Astrocyte (in vitro differentiated cells and primary cell): ENCODE results near the gene MECP2.

Experiments used
- CTCF ChIP-seq: IDR thresholded peaks from 2 replicates; pipeline ENCODE4 v1.5.1; 2011; ENCODE audit warnings: low read depth, mild to moderate bottlenecking, inconsistent platforms, low read length, moderate library complexity; ENCODE audit not compliant: insufficient read depth
- EZH2 ChIP-seq: IDR thresholded peaks from 2 replicates; pipeline ENCODE4 v1.6.1; 2012; ENCODE audit warnings: mild to moderate bottlenecking, low read length, inconsistent platforms; ENCODE audit not compliant: insufficient read depth

- TF ChIP-seq CTCF, result no peak
- no peak for TF ChIP-seq EZH2
Measured at GRCh38 chrX:154043003-154043763, 54.3 kb downstream of the MECP2 start.
